HG02623 (cell line): ENCODE data around the gene BCAS1.

ENCODE experiments used
- ATAC-seq: cut with Tn5 transposase; IDR thresholded peaks from one replicate; pipeline ENCODE4 v1.9.1; 2021; ENCODE audit warnings: moderate library complexity; ENCODE audit not compliant: unreplicated experiment

The BCAS1 gene

DNA sequence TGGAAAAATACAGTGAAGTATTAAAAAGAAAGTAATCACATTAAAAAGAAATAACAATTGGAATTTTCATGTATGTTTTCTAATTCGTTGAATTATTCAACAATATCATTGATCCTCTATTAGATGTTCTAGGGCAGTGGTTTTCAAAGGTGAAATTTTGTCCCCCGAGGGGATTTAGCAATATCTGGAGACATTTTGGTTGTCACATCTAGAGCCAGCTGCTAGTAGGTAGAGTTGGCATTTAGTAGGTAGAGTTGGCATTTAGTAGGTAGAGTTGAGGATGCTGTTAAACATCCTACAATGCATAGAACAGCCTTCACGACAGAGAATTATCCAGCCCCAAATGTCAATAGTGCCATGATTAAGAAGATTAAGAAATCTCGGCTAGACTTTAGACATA, 173.7 kb downstream of the BCAS1 start:
- no peak for ATAC-seq

DNA sequence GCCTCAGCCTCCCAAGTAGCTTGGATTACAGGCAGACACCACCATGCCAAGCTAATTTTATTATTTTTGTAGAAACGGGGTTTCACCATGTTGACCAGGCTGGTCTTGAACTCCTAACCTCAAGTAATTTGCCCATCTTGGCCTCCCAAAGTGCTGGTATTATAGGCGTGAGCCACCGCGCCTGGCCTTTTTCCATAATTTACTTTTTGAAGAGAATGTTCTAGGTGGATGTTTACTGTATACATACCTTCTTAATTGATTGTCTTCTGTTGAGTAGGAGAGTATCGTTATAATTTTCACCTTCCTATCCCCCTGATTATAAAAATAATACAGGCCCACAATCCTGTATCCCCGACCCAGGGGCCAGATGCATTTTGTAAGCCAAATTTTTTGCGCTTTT, 174.4 kb downstream of the BCAS1 start:
- no peak for ATAC-seq

DNA sequence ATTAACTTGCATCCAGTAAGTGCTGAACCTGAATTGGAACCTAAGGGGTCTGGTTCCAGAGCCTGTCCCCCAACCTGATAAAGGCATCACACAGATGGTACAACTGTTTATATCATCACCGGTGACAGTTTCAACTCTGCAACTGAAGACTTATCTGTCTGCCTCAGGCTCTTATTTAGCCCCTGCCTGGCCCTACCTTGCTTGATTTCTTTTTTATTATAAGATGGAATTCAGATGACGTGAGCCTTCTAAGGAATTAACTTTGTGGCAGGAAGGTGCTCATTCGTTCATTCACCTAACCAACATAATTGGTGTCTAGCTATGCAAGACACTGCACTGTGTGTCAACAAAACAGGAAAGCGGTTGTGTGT, 175.0 kb downstream of the BCAS1 start:
- no peak for ATAC-seq

DNA sequence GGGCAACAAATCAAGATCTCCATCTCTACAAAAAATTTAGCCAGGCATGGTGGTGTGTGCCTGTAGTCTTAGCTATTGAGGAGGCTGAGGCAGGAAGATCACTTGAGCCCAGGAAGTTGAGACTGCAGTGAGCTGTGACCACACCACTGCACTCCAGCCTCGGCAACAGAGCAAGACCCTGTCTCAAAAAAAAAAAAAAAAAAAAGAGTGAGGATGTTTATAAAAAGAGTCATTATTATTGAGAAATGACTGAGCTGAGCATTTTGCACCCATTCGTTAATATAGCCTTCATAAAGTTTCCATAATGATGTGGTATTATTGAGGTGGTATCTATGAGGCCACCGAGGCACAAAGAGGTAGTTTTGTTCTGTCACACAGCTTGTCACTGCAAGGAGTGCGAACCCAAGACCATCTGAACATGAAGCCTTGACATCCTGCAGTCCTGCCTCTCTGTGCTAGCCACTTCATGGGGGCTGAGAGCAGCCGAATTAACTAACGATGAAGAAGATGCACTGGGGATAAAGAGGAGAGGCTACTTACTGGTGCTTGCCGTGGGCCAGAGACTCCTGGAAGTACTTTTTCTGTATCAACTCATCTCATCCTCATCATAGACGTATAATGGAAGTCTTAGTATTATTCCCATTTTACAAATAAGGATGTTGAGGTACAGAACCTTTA, 175.5 kb downstream of the BCAS1 start:
- no peak for ATAC-seq
